H1 (cell line): ENCODE results near the gene NPFFR2. TPM values are rescaled to one million over a fixed set of nuclear protein-coding genes. Genes with fewer than 3 reads are reported as not detected.

ENCODE experiments used
- CTCF ChIA-PET: fragments of 300-600 bp; sonication (Branson Sonifier 250); formaldehyde crosslinking; loops from one replicate; lab custom pipeline; 2021; ENCODE audit not compliant: partially characterized antibody; lab: Charles Lee
- POLR2A ChIA-PET: fragments of 300-600 bp; sonication (Branson Sonifier 250); formaldehyde crosslinking; loops from one replicate; lab custom pipeline; 2021; ENCODE audit warnings: inconsistent platforms; ENCODE audit not compliant: partially characterized antibody; lab: Charles Lee
- DNase-seq, 2 experiments: peaks; one replicate each; pipeline versions ENCODE4 v3.0.0 to v3.0.0-alpha.2; 2010 to 2022; ENCODE audit warnings: low spot score in 2 of 2, low read depth in 1 of 2, mixed read lengths in 1 of 2
- FAIRE-seq: peaks from 2 replicates; lab custom pipeline; 2011; peaks lifted over from hg19 to GRCh38; lab: Jason Lieb, UNC
- H2AFZ ChIP-seq: 2 replicates; pipeline ENCODE4 v1.8.1; 2012; ENCODE audit warnings: low read length, inconsistent platforms
- H2AK5ac ChIP-seq: 2 replicates; pipeline ENCODE4 v1.6.1; 2013; ENCODE audit warnings: low read depth, low read length
- H2BK120ac ChIP-seq: replicated peaks from 2 replicates; pipeline ENCODE3; 2013; ENCODE audit warnings: low read depth, low read length, inconsistent platforms
- H2BK12ac ChIP-seq: 2 replicates; pipeline ENCODE4 v1.6.1; 2013; ENCODE audit warnings: low read depth, low read length
- H2BK15ac ChIP-seq: 2 replicates; pipeline ENCODE4 v1.6.1; 2013; ENCODE audit warnings: low read length
- H2BK20ac ChIP-seq: 2 replicates; pipeline ENCODE4 v1.6.1; 2013; ENCODE audit warnings: low read length
- H2BK5ac ChIP-seq: 2 replicates; pipeline ENCODE4 v1.6.1; 2013; ENCODE audit warnings: low read depth, low read length
- H3K14ac ChIP-seq: 2 replicates; pipeline ENCODE4 v1.6.1; 2013; ENCODE audit warnings: inconsistent platforms; ENCODE audit not compliant: insufficient read length
- H3K18ac ChIP-seq: 2 replicates; pipeline ENCODE4 v1.6.1; 2013; ENCODE audit warnings: low read length; ENCODE audit errors: extremely low read depth
- H3K23ac ChIP-seq: 2 replicates; pipeline ENCODE4 v1.6.1; 2013; ENCODE audit warnings: inconsistent platforms; ENCODE audit not compliant: insufficient read length
- H3K23me2 ChIP-seq: 2 replicates; pipeline ENCODE4 v1.6.1; 2013; ENCODE audit warnings: low read depth, low read length
- H3K27ac ChIP-seq: 2 replicates; pipeline ENCODE4 v1.6.1; 2011; ENCODE audit warnings: low read depth, low read length, inconsistent platforms
- H3K27me3 ChIP-seq, 4 experiments: replicated peaks in 1 of 4; 1 replicate in 1 of 4; 2 replicates in 3 of 4; pipeline versions ENCODE4 v1.6.1 to v1.8.1; 2011 to 2013; ENCODE audit warnings: low read length in 3 of 4, mild to moderate bottlenecking in 3 of 4, inconsistent platforms in 2 of 4, mixed read lengths in 2 of 4, moderate library complexity in 1 of 4; ENCODE audit not compliant: control insufficient read depth in 3 of 4, insufficient read depth in 3 of 4; ENCODE audit errors: extremely low read depth in 1 of 4
- H3K36me3 ChIP-seq, 4 experiments: 2 replicates each; pipeline versions ENCODE4 v1.6.1 to v1.8.1; 2011 to 2013; ENCODE audit warnings: mild to moderate bottlenecking in 4 of 4, low read length in 3 of 4, moderate library complexity in 2 of 4, control low read depth in 1 of 4, inconsistent platforms in 1 of 4; ENCODE audit not compliant: insufficient read depth in 4 of 4, control insufficient read depth in 2 of 4
- H3K4ac ChIP-seq: replicated peaks from 2 replicates; pipeline ENCODE3; 2013; ENCODE audit warnings: low read length, low read depth, mixed read lengths, inconsistent platforms; ENCODE audit not compliant: insufficient read length
- H3K4me1 ChIP-seq, 4 experiments: replicated peaks in 1 of 4; 1 replicate in 1 of 4; 2 replicates in 3 of 4; pipeline versions ENCODE4 v1.6.1 to v1.8.1; 2011 to 2013; ENCODE audit warnings: low read length in 3 of 4, inconsistent platforms in 2 of 4, mixed read lengths in 1 of 4; ENCODE audit not compliant: insufficient read depth in 4 of 4, control insufficient read depth in 3 of 4
- H3K4me2 ChIP-seq, 2 experiments: 2 replicates each; pipeline versions ENCODE4 v1.6.1 to v1.8.1; 2011 to 2013; ENCODE audit warnings: low read depth in 2 of 2, low read length in 2 of 2, control low read depth in 1 of 2, inconsistent platforms in 1 of 2, mild to moderate bottlenecking in 1 of 2; ENCODE audit not compliant: insufficient read depth in 1 of 2
- H3K4me3 ChIP-seq, 4 experiments: fragments of 200-600, 300-600 bp in 1 of 4; sonication (generic), shearing (Covaris generic), sonication (Bioruptor Twin) in 1 of 4; 2 replicates each; pipeline versions ENCODE4 v1.5.1 to v1.8.1; 2011 to 2016; ENCODE audit warnings: low read length in 4 of 4, low read depth in 3 of 4, control low read depth in 2 of 4, inconsistent platforms in 2 of 4, mild to moderate bottlenecking in 2 of 4, mixed read lengths in 1 of 4, moderate library complexity in 1 of 4; ENCODE audit not compliant: insufficient read depth in 2 of 4; ENCODE audit errors: extremely low read depth in 1 of 4
- H3K56ac ChIP-seq: replicated peaks from 2 replicates; pipeline ENCODE3; 2013; ENCODE audit warnings: low read depth, mild to moderate bottlenecking, mixed read lengths, low read length, inconsistent platforms; ENCODE audit not compliant: insufficient read length
- H3K79me1 ChIP-seq: 2 replicates; pipeline ENCODE4 v1.6.1; 2013; ENCODE audit warnings: low read depth, low read length, control low read depth
- H3K79me2 ChIP-seq, 2 experiments: 2 replicates each; pipeline versions ENCODE4 v1.6.1 to v1.8.1; 2012 to 2013; ENCODE audit warnings: low read length in 2 of 2, mild to moderate bottlenecking in 2 of 2, inconsistent platforms in 1 of 2; ENCODE audit not compliant: insufficient read depth in 2 of 2, control insufficient read depth in 1 of 2
- H3K9ac ChIP-seq, 4 experiments: replicated peaks in 1 of 4; 1 replicate in 1 of 4; 2 replicates in 3 of 4; pipeline versions ENCODE4 v1.6.1 to v1.8.1; 2011 to 2013; ENCODE audit warnings: low read depth in 3 of 4, low read length in 3 of 4, control low read depth in 2 of 4, mild to moderate bottlenecking in 2 of 4, moderate library complexity in 2 of 4, inconsistent platforms in 1 of 4; ENCODE audit errors: extremely low read depth in 1 of 4
- H3K9me3 ChIP-seq, 2 experiments: 2 replicates each; pipeline versions ENCODE4 v1.6.1 to v1.8.1; 2012 to 2013; ENCODE audit warnings: mild to moderate bottlenecking in 2 of 2, moderate library complexity in 2 of 2, control low read depth in 1 of 2, inconsistent platforms in 1 of 2, low read depth in 1 of 2, low read length in 1 of 2, mixed read lengths in 1 of 2; ENCODE audit not compliant: insufficient read depth in 2 of 2
- H4K20me1 ChIP-seq, 2 experiments: replicated peaks in 1 of 2; 2 replicates each; pipeline versions ENCODE3 to v1.8.1; 2011 to 2013; ENCODE audit warnings: inconsistent platforms in 2 of 2, low read length in 2 of 2, mild to moderate bottlenecking in 1 of 2; ENCODE audit not compliant: insufficient read depth in 2 of 2, control insufficient read depth in 1 of 2
- H4K5ac ChIP-seq: 2 replicates; pipeline ENCODE4 v1.6.1; 2013; ENCODE audit warnings: low read length, low read depth, mixed read lengths, inconsistent platforms; ENCODE audit not compliant: insufficient read length
- H4K8ac ChIP-seq: 2 replicates; pipeline ENCODE4 v1.8.0; 2013; ENCODE audit warnings: mild to moderate bottlenecking, moderate library complexity, low read length, inconsistent platforms; ENCODE audit not compliant: insufficient read depth; ENCODE audit errors: extremely low read depth
- H4K91ac ChIP-seq: replicated peaks from 2 replicates; pipeline ENCODE3; 2013; ENCODE audit warnings: low read length, mixed read lengths, inconsistent platforms; ENCODE audit not compliant: insufficient read length
- CBX8 ChIP-seq: fragments of 300-800, 300-1000 bp; sonication (generic); IDR thresholded peaks from 2 replicates; pipeline ENCODE4 v1.7.1; 2016; ENCODE audit warnings: low read depth, low read length, borderline replicate concordance
- CEBPB ChIP-seq: IDR thresholded peaks from 2 replicates; pipeline ENCODE4 v1.6.1; 2012; ENCODE audit warnings: low read depth, low read length
- FOSL1 ChIP-seq: IDR thresholded peaks from 2 replicates; pipeline ENCODE4 v1.6.1; 2011; ENCODE audit warnings: mild to moderate bottlenecking, low read depth, low read length, moderate library complexity; ENCODE audit not compliant: insufficient read depth
- NANOG ChIP-seq: IDR thresholded peaks from 2 replicates; pipeline ENCODE4 v1.6.1; 2011; ENCODE audit warnings: low read length, low read depth, mild to moderate bottlenecking, inconsistent platforms; ENCODE audit not compliant: insufficient read depth, poor library complexity, severe bottlenecking
- NRF1 ChIP-seq: IDR thresholded peaks from 2 replicates; pipeline ENCODE4 v1.6.1; 2011; ENCODE audit warnings: mild to moderate bottlenecking, low read depth, low read length, improper control_type of control experiment
- POLR2A ChIP-seq, 2 experiments: IDR thresholded peaks; 1 replicate in 1 of 2; 2 replicates in 1 of 2; pipeline ENCODE4 v1.6.1; 2011; ENCODE audit warnings: low read depth in 2 of 2, low read length in 2 of 2, mild to moderate bottlenecking in 2 of 2; ENCODE audit errors: control extremely low read depth in 1 of 2
- RAD21 ChIP-seq, 2 experiments: IDR thresholded peaks in 1 of 2; conservative IDR thresholded peaks in 1 of 2; 2 replicates each; pipeline ENCODE4 v1.6.1; 2011; ENCODE audit warnings: low read depth in 2 of 2, low read length in 2 of 2, improper control_type of control experiment in 1 of 2, inconsistent platforms in 1 of 2, mild to moderate bottlenecking in 1 of 2, moderate library complexity in 1 of 2
- RNF2 ChIP-seq: fragments of 200-900, 300-1000 bp; sonication (generic); IDR thresholded peaks from 2 replicates; pipeline ENCODE4 v1.7.1; 2016; ENCODE audit warnings: borderline replicate concordance, low read depth, mild to moderate bottlenecking, antibody characterized with exemption, low read length; ENCODE audit not compliant: poor library complexity, severe bottlenecking; ENCODE audit errors: missing control alignments
- SAP30 ChIP-seq: fragments of 300-600 bp; sonication (generic); IDR thresholded peaks from 2 replicates; pipeline ENCODE4 v1.7.1; 2012; ENCODE audit warnings: low read length, moderate library complexity, mild to moderate bottlenecking, inconsistent platforms; ENCODE audit not compliant: insufficient read depth, insufficient replicate concordance
- SIRT6 ChIP-seq: IDR thresholded peaks from one replicate; pipeline ENCODE4 v1.7.1; 2012; ENCODE audit warnings: low read length, inconsistent platforms
- SP1 ChIP-seq: IDR thresholded peaks from 2 replicates; pipeline ENCODE4 v1.6.1; 2011; ENCODE audit warnings: low read depth, low read length
- TAF1 ChIP-seq: IDR thresholded peaks from 2 replicates; pipeline ENCODE4 v1.6.1; 2011; ENCODE audit warnings: mild to moderate bottlenecking, low read depth, low read length
- YY1 ChIP-seq: IDR thresholded peaks from 2 replicates; pipeline ENCODE4 v1.6.1; 2011; ENCODE audit warnings: low read depth, mild to moderate bottlenecking, low read length
- polyA plus RNA-seq, 7 experiments: library from polyadenylated mRNA; depleted of rRNA in 3 of 7; stranded (reverse) in 5 of 7; unstranded in 2 of 7; fragments of >200 nt in 5 of 7; fragments of 200-250 nt in 2 of 7; gene quantifications; 1 replicate in 5 of 7; 2 replicates in 1 of 7; 4 replicates in 1 of 7; pipeline versions ENCODE4 v1.2.1 to v1.2.3, GENCODE V29; 2011 to 2013; ENCODE audit warnings: missing spikeins in 2 of 7, mixed read lengths in 2 of 7
- total RNA-seq: library from RNA; stranded (reverse); fragmentation: NEBNext Ultra II Directional; extraction: Animal tissue kit (Norgen Biotek cat#: 25700); gene quantifications from 2 replicates; pipeline ENCODE4 v1.2.1, GENCODE V29; 2021
- TF ChIP-seq, protein P1 (sequence below): IDR thresholded peaks from 2 replicates; pipeline ENCODE4 v1.6.1; 2012; ENCODE audit warnings: inconsistent platforms
- TF ChIP-seq, protein P2 (sequence below): IDR thresholded peaks from 2 replicates; pipeline ENCODE4 v1.6.1; 2011; ENCODE audit warnings: low read depth, mild to moderate bottlenecking, low read length; ENCODE audit not compliant: insufficient read depth

The NPFFR2 gene
- total and polyA plus RNA-seq, 2 of the 8 experiments (the other 6 are each of a cell fraction or from before 2014, with no cell fraction given): 0.26 to 0.53 TPM

DNA sequence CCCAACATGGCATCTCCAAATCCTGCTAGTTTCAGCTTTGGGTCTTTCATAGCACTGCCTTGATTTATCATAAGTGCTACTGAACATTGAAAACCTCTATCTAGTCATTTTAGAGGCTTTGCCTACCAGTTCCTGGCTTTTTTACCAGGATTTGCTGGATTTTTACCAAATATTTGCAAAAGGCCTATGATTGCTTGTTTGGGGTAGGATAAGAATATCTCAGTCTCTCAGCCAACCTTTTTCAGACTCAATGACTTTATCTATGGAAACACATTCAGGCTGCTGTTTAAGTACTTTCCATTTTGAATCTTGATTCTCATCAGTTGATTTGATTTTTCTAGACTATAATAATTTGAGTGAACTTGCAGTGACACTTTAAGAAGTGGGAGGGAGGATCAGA, 80.1 kb downstream of the NPFFR2 start:
- H4K20me1 ChIP-seq: no peaks in the 10 kb centered on the region
- H3K4ac ChIP-seq: no peak overlapping the region
- H3K4me2 ChIP-seq: no peak overlapping the region
- H4K5ac ChIP-seq: no peak overlapping the region
- no peak overlapping the region for H2BK120ac ChIP-seq
- H2AK5ac ChIP-seq: no peak overlapping the region
- no peak overlapping the region for H3K14ac ChIP-seq
- CTCF ChIA-PET: interaction anchor here (1.8 kb wide), 1 partner anchor 13 kb away, joined by 4 read pairs; no protein-coding TSS in a partner anchor
- no peaks in the 10 kb centered on the region for H3K27me3 ChIP-seq
- H3K23me2 ChIP-seq: no peaks in the 10 kb centered on the region
- H3K79me2 ChIP-seq: no peaks in the 10 kb centered on the region
- H4K8ac ChIP-seq: no peak overlapping the region
- no peak overlapping the region for H2AFZ ChIP-seq
- H3K36me3 ChIP-seq: no peaks in the 10 kb centered on the region
- no peaks in the 10 kb centered on the region for H3K9me3 ChIP-seq
- POLR2A ChIA-PET: no interaction called here
- no peak overlapping the region for H3K4me3 ChIP-seq
- no peaks in the 10 kb centered on the region for H3K79me1 ChIP-seq
- no peak overlapping the region for H2BK20ac ChIP-seq
- H2BK12ac ChIP-seq: no peak overlapping the region
- no peak for FAIRE-seq
- DNase-seq: no peak
- H2BK5ac ChIP-seq: no peak overlapping the region
- H3K23ac ChIP-seq: no peak overlapping the region
- H4K91ac ChIP-seq: no peak overlapping the region
- H3K27ac ChIP-seq: no peak overlapping the region
- H3K4me1 ChIP-seq: no peaks in the 10 kb centered on the region
- H3K18ac ChIP-seq: no peak overlapping the region
- no peak overlapping the region for H3K9ac ChIP-seq
- no peak overlapping the region for H3K56ac ChIP-seq
- H2BK15ac ChIP-seq: no peak overlapping the region
- TF ChIP-seq NRF1 (no peak), CBX8 (no peak), POLR2A (IDR thresholded peaks at IDR 0.05; ENCODE audit: control extremely low read depth in 1 of 2, low read depth in 2 of 2, low read length in 2 of 2) (no peak), TAF1 (no peak), CEBPB (no peak), NANOG (no peak), SIRT6 (no peak), FOSL1 (no peak), RNF2 (no peak), YY1 (no peak), SP1 (no peak), RAD21 (IDR thresholded peaks at IDR 0.05 in 1 of 2, conservative IDR thresholded peaks at IDR 0.05 in 1 of 2; ENCODE audit: low read depth in 2 of 2, low read length in 2 of 2) (no peak), SAP30 (no peak)
- TF ChIP-seq, protein P1, sequence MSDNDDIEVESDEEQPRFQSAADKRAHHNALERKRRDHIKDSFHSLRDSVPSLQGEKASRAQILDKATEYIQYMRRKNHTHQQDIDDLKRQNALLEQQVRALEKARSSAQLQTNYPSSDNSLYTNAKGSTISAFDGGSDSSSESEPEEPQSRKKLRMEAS: no peak
- TF ChIP-seq, protein P2, sequence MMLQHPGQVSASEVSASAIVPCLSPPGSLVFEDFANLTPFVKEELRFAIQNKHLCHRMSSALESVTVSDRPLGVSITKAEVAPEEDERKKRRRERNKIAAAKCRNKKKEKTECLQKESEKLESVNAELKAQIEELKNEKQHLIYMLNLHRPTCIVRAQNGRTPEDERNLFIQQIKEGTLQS: no peak
